Vagina (tissue), 2 donors: ENCODE results near the gene DIAPH3. TPM values are rescaled to one million over a fixed set of nuclear protein-coding genes. Genes with fewer than 3 reads are reported as not detected.

Experiments used
- DNase-seq, 2 donors: peaks; one replicate each; pipeline ENCODE4 v3.0.0-alpha.2; 2017; ENCODE audit errors: extremely low spot score in 2 of 2
- H3K27ac ChIP-seq: fragments of 200-600 bp; sonication (generic); one replicate; pipeline ENCODE4 v1.5.1; 2019
- H3K27me3 ChIP-seq: fragments of 200-600 bp; sonication (generic); one replicate; pipeline ENCODE4 v1.5.1; 2019
- H3K36me3 ChIP-seq, 2 donors: fragments of 200-600 bp; sonication (generic); one replicate each; pipeline ENCODE4 v1.5.1; 2017 to 2019
- H3K4me1 ChIP-seq: fragments of 200-600 bp; sonication (generic); one replicate; pipeline ENCODE4 v1.5.1; 2019
- H3K4me3 ChIP-seq, 2 donors: fragments of 200-600 bp; sonication (generic); 1 replicate in 1 of 2; 2 replicates in 1 of 2; pipeline ENCODE4 v1.5.1; 2016 to 2019
- H3K9me3 ChIP-seq: fragments of 200-600 bp; sonication (generic); one replicate; pipeline ENCODE4 v1.5.1; 2019
- CTCF ChIP-seq, 3 experiments: fragments of 450-650 bp in 2 of 3; fragments of 200-600 bp in 1 of 3; sonication (generic) in 1 of 3; IDR thresholded peaks; one replicate each; pipeline ENCODE4 v1.5.1; 2017 to 2019; ENCODE audit warnings: antibody characterized with exemption in 3 of 3, mild to moderate bottlenecking in 2 of 3, moderate library complexity in 2 of 3
- POLR2A ChIP-seq, 2 donors: fragments of 450-650 bp; IDR thresholded peaks; one replicate each; pipeline ENCODE4 v1.6.1; 2017; ENCODE audit warnings: antibody characterized with exemption in 2 of 2, mild to moderate bottlenecking in 2 of 2, moderate library complexity in 2 of 2
- POLR2AphosphoS5 ChIP-seq, 2 donors: sonication (generic); formaldehyde crosslinking; IDR thresholded peaks; one replicate each; pipeline ENCODE4 v1.9.0; 2017; ENCODE audit warnings: antibody characterized with exemption in 2 of 2, mild to moderate bottlenecking in 2 of 2, low read depth in 1 of 2; ENCODE audit not compliant: insufficient read depth in 1 of 2
- intact Hi-C: fragments of 100-400 bp; cut with DNase I; formaldehyde crosslinking; loops from one replicate; pipeline ENCODE4 v1.15.1; 2023
- total RNA-seq: library from RNA; depleted of rRNA; stranded (reverse); fragments of >200 nt; gene quantifications from one replicate; pipeline ENCODE4 v1.2.3, GENCODE V29; 2016

DIAPH3 gene
- total RNA-seq, 1 donor from 2014 or later, result 1.2 TPM

GRCh38 chr13:59839186-59839585, 324.5 kb downstream of the DIAPH3 start:
- Histone ChIP-seq H3K4me3 (no peak overlapping the region), H3K9me3 (no peaks in the 10 kb centered on the region), H3K27ac (no peak overlapping the region), H3K4me1 (no peaks in the 10 kb centered on the region), H3K27me3 (no peaks in the 10 kb centered on the region), H3K36me3 (no peaks in the 10 kb centered on the region)
- TF ChIP-seq POLR2AphosphoS5 (IDR thresholded peaks at IDR 0.05; ENCODE audit: insufficient read depth in 1 of 2, low read depth in 1 of 2) (no peak), POLR2A (IDR thresholded peaks at IDR 0.05) (no peak), CTCF (IDR thresholded peaks at IDR 0.05) (no peak)
- no peak for DNase-seq
- intact Hi-C loops, result no loop called here

GRCh38 chr13:59837101-59837500, 326.6 kb downstream of the DIAPH3 start:
- no peak for DNase-seq
- intact Hi-C loops, result no loop called here

GRCh38 chr13:59835569-59835968, 328.2 kb downstream of the DIAPH3 start:
- Histone ChIP-seq H3K36me3 (no peaks in the 10 kb centered on the region), H3K27ac (no peak overlapping the region), H3K4me1 (no peaks in the 10 kb centered on the region), H3K4me3 (no peak overlapping the region), H3K9me3 (no peaks in the 10 kb centered on the region), H3K27me3 (no peaks in the 10 kb centered on the region)
- TF ChIP-seq POLR2AphosphoS5 (IDR thresholded peaks at IDR 0.05; ENCODE audit: insufficient read depth in 1 of 2, low read depth in 1 of 2) (no peak), POLR2A (IDR thresholded peaks at IDR 0.05) (no peak), CTCF (IDR thresholded peaks at IDR 0.05) (no peak)
- DNase-seq, result no peak
- intact Hi-C loops, result no loop called here

More at GRCh38 chr13:59837101-59837500, 326.6 kb downstream of the DIAPH3 start:
- H3K36me3 ChIP-seq, result no peaks in the 10 kb centered on the region
- no peaks in the 10 kb centered on the region for H3K27me3 ChIP-seq
- no peaks in the 10 kb centered on the region for H3K9me3 ChIP-seq
- no peak overlapping the region for H3K4me3 ChIP-seq
- H3K27ac ChIP-seq, result no peak overlapping the region
- TF ChIP-seq CTCF (IDR thresholded peaks at IDR 0.05) (no peak), POLR2A (IDR thresholded peaks at IDR 0.05) (no peak), POLR2AphosphoS5 (IDR thresholded peaks at IDR 0.05; ENCODE audit: insufficient read depth in 1 of 2, low read depth in 1 of 2) (no peak)
- no peaks in the 10 kb centered on the region for H3K4me1 ChIP-seq

- no peak for TF ChIP-seq POLR2AphosphoS5 (IDR thresholded peaks at IDR 0.05; ENCODE audit: insufficient read depth in 1 of 2, low read depth in 1 of 2)
- TF ChIP-seq CTCF (IDR thresholded peaks at IDR 0.05), result no peak
- TF ChIP-seq POLR2A (IDR thresholded peaks at IDR 0.05), result no peak
- Histone ChIP-seq H3K9me3 (no peaks in the 10 kb centered on the region), H3K4me1 (no peaks in the 10 kb centered on the region), H3K36me3 (no peaks in the 10 kb centered on the region), H3K4me3 (no peak overlapping the region), H3K27me3 (no peaks in the 10 kb centered on the region), H3K27ac (no peak overlapping the region)
- intact Hi-C loops, result no loop called here
- DNase-seq, result no peak
Observed at GRCh38 chr13:59834801-59835200, 328.9 kb downstream of the DIAPH3 start.

- H3K4me3 ChIP-seq, result no peak overlapping the region
- DNase-seq, result no peak
- H3K36me3 ChIP-seq, result no peaks in the 10 kb centered on the region
- no peak overlapping the region for H3K27ac ChIP-seq
- TF ChIP-seq POLR2A (IDR thresholded peaks at IDR 0.05) (no peak), CTCF (IDR thresholded peaks at IDR 0.05) (no peak), POLR2AphosphoS5 (IDR thresholded peaks at IDR 0.05; ENCODE audit: insufficient read depth in 1 of 2, low read depth in 1 of 2) (no peak)
- no peaks in the 10 kb centered on the region for H3K9me3 ChIP-seq
- intact Hi-C loops, result no loop called here
- H3K4me1 ChIP-seq, result no peaks in the 10 kb centered on the region
- H3K27me3 ChIP-seq, result no peaks in the 10 kb centered on the region
Observed at GRCh38 chr13:59829690-59830089, 334.0 kb downstream of the DIAPH3 start.
